ENCODE results near the gene PDZD7. TPM values are rescaled to one million over a fixed set of nuclear protein-coding genes. Genes with fewer than 3 reads are reported as not detected.

Gene PDZD7
- polyA plus RNA-seq, 1 donor from 2014 or later, result 1.5 TPM

DNA sequence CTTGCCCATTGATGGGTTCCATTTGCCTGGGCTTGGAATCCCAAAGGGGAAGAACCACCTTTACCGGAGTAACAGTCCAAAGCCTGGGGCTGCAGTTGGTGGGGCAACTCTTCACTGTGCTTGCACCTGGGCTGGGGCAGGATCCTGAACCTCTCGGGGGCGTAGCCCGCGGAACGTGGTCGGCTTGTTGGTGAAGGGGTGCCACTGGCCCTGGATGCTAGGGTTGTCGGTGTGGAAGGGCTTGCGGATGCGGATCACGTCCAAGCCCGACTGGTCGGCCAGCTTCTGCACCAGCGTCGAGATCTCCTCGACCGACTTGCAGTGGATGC, 44.3 kb downstream of the PDZD7 start:
- Histone ChIP-seq H3K4me2 (ENCODE audit: low read length) (peak overlapping the region; percentile 90), H3K9me2 (ENCODE audit: insufficient read depth, low read length) (no peaks in the 10 kb centered on the region), H3K79me2 (replicated peaks; ENCODE audit: insufficient read depth, low read length) (peaks cover 12% of the 10 kb centered on the region), H3K27me3 (ENCODE audit: insufficient read depth, low read depth, low read length) (no peaks in the 10 kb centered on the region), H3K36me3 (ENCODE audit: insufficient read depth, low read length) (no peaks in the 10 kb centered on the region), H3F3A (ENCODE audit: insufficient read depth, low read length, poor library complexity, severe bottlenecking) (no peaks in the 10 kb centered on the region), H2AFZ (ENCODE audit: low read depth, low read length) (no peak overlapping the region), H3K9ac (ENCODE audit: low read length) (peak overlapping the region; percentile 93), H3K4me3 (ENCODE audit: low read length) (peak overlapping the region; percentile 87), H3K27ac (ENCODE audit: low read length) (peak overlapping the region; percentile 94), H4K20me1 (ENCODE audit: insufficient read depth) (no peaks in the 10 kb centered on the region), H3K9me3 (ENCODE audit: low read length) (no peaks in the 10 kb centered on the region)
- no peak for TF ChIP-seq MXI1 (conservative IDR thresholded peaks at IDR 0.05; ENCODE audit: poor library complexity, severe bottlenecking)

DNA sequence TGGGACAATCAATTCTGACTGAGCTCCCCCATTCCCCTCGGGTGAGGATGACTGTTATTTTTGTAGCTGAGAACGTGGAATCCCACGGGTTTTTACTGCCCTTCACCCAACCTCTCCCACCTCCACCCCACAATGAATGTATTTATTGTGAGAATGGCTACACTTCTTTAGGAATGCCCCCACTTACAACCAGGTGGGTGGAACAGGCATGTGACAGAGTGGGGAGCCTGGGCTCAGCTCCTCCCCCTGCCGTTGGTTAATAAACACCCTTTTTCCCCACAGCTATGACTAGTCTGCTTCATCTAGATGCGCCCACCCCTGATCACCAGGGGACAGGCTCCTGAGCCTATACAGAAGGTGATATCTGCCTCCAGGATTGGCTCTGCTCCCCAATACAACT, 45.6 kb downstream of the PDZD7 start:
- Histone ChIP-seq H3K27me3 (ENCODE audit: insufficient read depth, low read depth, low read length) (no peaks in the 10 kb centered on the region), H3K4me3 (ENCODE audit: low read length) (no peak overlapping the region), H3K79me2 (replicated peaks; ENCODE audit: insufficient read depth, low read length) (peaks cover 12% of the 10 kb centered on the region), H3K36me3 (ENCODE audit: insufficient read depth, low read length) (no peaks in the 10 kb centered on the region), H4K20me1 (ENCODE audit: insufficient read depth) (no peaks in the 10 kb centered on the region), H3K27ac (ENCODE audit: low read length) (no peak overlapping the region), H3K4me2 (ENCODE audit: low read length) (no peak overlapping the region), H3K9ac (ENCODE audit: low read length) (no peak overlapping the region), H3K9me3 (ENCODE audit: low read length) (no peaks in the 10 kb centered on the region), H2AFZ (ENCODE audit: low read depth, low read length) (no peak overlapping the region), H3F3A (ENCODE audit: insufficient read depth, low read length, poor library complexity, severe bottlenecking) (no peaks in the 10 kb centered on the region), H3K9me2 (ENCODE audit: insufficient read depth, low read length) (no peaks in the 10 kb centered on the region)
- TF ChIP-seq TAF1 (IDR thresholded peaks at IDR 0.05; ENCODE audit: low read depth), result no peak

DNA sequence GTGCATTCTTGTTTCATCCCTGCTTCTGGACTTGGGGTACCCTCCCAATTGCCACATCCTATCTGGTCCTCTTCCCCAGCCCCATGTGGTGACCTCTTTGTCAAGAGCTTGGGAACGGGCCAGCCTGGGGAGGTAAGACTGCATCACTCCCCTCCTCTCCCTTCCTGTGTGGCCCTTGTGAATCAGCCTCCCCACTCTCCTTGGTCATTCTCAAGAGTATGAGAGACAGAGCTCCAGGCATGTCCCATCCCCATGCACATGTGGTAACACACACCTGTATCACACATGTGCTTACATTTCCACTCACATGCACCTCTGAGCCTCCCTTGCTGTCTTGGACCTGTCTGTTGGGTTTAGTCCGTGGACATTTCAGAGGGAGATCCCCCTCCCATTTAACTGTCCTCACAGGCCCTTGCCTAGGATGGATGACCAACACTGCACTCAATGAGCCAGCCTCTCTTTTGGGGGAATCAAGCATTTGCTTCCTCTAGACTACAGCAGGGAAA, 46.2 kb downstream of the PDZD7 start:
- no peak overlapping the region for H3K4me3 ChIP-seq (ENCODE audit: low read length)
- H3K27ac ChIP-seq (ENCODE audit: low read length), result no peak overlapping the region
- H3K9me2 ChIP-seq (ENCODE audit: insufficient read depth, low read length), result no peaks in the 10 kb centered on the region
- H3K79me2 ChIP-seq (replicated peaks; ENCODE audit: insufficient read depth, low read length), result peaks cover 12% of the 10 kb centered on the region
- H3F3A ChIP-seq (ENCODE audit: insufficient read depth, low read length, poor library complexity, severe bottlenecking), result no peaks in the 10 kb centered on the region
- H2AFZ ChIP-seq (ENCODE audit: low read depth, low read length), result no peak overlapping the region
- H4K20me1 ChIP-seq (ENCODE audit: insufficient read depth), result no peaks in the 10 kb centered on the region
- no peaks in the 10 kb centered on the region for H3K9me3 ChIP-seq (ENCODE audit: low read length)
- no peak overlapping the region for H3K4me2 ChIP-seq (ENCODE audit: low read length)
- TF ChIP-seq EZH2 (IDR thresholded peaks at IDR 0.05; ENCODE audit: borderline replicate concordance, insufficient read depth, low read length, poor library complexity, severe bottlenecking) (no peak), RAD21 (conservative IDR thresholded peaks at IDR 0.05) (no peak), EP300 (conservative IDR thresholded peaks at IDR 0.05; ENCODE audit: poor library complexity, severe bottlenecking) (no peak), SMC3 (conservative IDR thresholded peaks at IDR 0.05; ENCODE audit: poor library complexity) (no peak), TAF1 (IDR thresholded peaks at IDR 0.05; ENCODE audit: low read depth) (no peak), POLR2AphosphoS5 (IDR thresholded peaks at IDR 0.05) (no peak), MXI1 (conservative IDR thresholded peaks at IDR 0.05; ENCODE audit: poor library complexity, severe bottlenecking) (no peak)
- TF ChIP-seq, protein P1, sequence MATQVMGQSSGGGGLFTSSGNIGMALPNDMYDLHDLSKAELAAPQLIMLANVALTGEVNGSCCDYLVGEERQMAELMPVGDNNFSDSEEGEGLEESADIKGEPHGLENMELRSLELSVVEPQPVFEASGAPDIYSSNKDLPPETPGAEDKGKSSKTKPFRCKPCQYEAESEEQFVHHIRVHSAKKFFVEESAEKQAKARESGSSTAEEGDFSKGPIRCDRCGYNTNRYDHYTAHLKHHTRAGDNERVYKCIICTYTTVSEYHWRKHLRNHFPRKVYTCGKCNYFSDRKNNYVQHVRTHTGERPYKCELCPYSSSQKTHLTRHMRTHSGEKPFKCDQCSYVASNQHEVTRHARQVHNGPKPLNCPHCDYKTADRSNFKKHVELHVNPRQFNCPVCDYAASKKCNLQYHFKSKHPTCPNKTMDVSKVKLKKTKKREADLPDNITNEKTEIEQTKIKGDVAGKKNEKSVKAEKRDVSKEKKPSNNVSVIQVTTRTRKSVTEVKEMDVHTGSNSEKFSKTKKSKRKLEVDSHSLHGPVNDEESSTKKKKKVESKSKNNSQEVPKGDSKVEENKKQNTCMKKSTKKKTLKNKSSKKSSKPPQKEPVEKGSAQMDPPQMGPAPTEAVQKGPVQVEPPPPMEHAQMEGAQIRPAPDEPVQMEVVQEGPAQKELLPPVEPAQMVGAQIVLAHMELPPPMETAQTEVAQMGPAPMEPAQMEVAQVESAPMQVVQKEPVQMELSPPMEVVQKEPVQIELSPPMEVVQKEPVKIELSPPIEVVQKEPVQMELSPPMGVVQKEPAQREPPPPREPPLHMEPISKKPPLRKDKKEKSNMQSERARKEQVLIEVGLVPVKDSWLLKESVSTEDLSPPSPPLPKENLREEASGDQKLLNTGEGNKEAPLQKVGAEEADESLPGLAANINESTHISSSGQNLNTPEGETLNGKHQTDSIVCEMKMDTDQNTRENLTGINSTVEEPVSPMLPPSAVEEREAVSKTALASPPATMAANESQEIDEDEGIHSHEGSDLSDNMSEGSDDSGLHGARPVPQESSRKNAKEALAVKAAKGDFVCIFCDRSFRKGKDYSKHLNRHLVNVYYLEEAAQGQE (IDR thresholded peaks at IDR 0.05; ENCODE audit: borderline replicate concordance), result no peak
- TF ChIP-seq, protein P2, sequence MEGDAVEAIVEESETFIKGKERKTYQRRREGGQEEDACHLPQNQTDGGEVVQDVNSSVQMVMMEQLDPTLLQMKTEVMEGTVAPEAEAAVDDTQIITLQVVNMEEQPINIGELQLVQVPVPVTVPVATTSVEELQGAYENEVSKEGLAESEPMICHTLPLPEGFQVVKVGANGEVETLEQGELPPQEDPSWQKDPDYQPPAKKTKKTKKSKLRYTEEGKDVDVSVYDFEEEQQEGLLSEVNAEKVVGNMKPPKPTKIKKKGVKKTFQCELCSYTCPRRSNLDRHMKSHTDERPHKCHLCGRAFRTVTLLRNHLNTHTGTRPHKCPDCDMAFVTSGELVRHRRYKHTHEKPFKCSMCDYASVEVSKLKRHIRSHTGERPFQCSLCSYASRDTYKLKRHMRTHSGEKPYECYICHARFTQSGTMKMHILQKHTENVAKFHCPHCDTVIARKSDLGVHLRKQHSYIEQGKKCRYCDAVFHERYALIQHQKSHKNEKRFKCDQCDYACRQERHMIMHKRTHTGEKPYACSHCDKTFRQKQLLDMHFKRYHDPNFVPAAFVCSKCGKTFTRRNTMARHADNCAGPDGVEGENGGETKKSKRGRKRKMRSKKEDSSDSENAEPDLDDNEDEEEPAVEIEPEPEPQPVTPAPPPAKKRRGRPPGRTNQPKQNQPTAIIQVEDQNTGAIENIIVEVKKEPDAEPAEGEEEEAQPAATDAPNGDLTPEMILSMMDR (IDR thresholded peaks at IDR 0.05; ENCODE audit: poor library complexity, severe bottlenecking), result no peak
- no peaks in the 10 kb centered on the region for H3K36me3 ChIP-seq (ENCODE audit: insufficient read depth, low read length)
- no peak overlapping the region for H3K9ac ChIP-seq (ENCODE audit: low read length)
- no peaks in the 10 kb centered on the region for H3K27me3 ChIP-seq (ENCODE audit: insufficient read depth, low read depth, low read length)

Data from neural cell (in vitro differentiated cells).